Upper lobe of left lung (tissue), 4 donors: Measurements from ENCODE around the gene DBF4B.

ENCODE experiments used
- POLR2A ChIP-seq, 4 donors: fragments of 450-650 bp; IDR thresholded peaks; one replicate each; pipeline ENCODE4 v1.5.1; 2016 to 2017; ENCODE audit warnings: antibody characterized with exemption in 4 of 4, mild to moderate bottlenecking in 2 of 4
- TF ChIP-seq, protein P1 (sequence below), 6 experiments: fragments of 450-650 bp in 4 of 6; fragments of 200-600 bp in 2 of 6; sonication (generic) in 2 of 6; IDR thresholded peaks; one replicate each; pipeline ENCODE4 v1.5.1; 2016 to 2019; ENCODE audit warnings: antibody characterized with exemption in 6 of 6

DNA sequence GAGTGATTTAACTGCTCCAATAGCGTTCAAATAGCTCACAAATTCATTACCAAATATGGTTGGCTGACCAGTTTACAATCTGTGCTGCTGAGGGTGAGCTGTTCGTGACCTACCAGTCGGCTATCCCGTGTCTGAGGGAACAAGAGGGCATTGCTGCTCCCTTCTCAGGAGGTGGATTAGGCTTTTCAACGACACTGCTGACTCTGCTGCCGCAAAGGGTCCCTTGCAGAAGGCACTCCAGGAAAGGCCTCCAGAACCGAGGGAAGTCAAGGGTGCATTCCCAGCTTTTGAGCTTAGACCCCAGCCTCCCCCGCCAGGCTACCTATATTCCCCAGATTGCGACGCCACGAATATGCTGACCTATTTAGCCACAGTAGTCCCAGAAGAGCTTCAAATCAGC lies 89.3 kb downstream of the DBF4B start:
- TF ChIP-seq, protein P1, sequence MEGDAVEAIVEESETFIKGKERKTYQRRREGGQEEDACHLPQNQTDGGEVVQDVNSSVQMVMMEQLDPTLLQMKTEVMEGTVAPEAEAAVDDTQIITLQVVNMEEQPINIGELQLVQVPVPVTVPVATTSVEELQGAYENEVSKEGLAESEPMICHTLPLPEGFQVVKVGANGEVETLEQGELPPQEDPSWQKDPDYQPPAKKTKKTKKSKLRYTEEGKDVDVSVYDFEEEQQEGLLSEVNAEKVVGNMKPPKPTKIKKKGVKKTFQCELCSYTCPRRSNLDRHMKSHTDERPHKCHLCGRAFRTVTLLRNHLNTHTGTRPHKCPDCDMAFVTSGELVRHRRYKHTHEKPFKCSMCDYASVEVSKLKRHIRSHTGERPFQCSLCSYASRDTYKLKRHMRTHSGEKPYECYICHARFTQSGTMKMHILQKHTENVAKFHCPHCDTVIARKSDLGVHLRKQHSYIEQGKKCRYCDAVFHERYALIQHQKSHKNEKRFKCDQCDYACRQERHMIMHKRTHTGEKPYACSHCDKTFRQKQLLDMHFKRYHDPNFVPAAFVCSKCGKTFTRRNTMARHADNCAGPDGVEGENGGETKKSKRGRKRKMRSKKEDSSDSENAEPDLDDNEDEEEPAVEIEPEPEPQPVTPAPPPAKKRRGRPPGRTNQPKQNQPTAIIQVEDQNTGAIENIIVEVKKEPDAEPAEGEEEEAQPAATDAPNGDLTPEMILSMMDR (IDR thresholded peaks at IDR 0.05) = no peak
- no peak for TF ChIP-seq POLR2A (IDR thresholded peaks at IDR 0.05)
